GM20000 (cell line): Measurements from ENCODE around the gene YLPM1.

Experiments used
- DNase-seq: peaks from one replicate; pipeline ENCODE4 v3.0.0; 2012; ENCODE audit warnings: low spot score
- CTCF ChIP-seq: IDR thresholded peaks from 2 replicates; pipeline ENCODE4 v1.5.1; 2012; ENCODE audit warnings: mild to moderate bottlenecking, control low read depth; ENCODE audit errors: extremely low read depth, missing control alignments

The YLPM1 gene

GRCh38 chr14:74864198-74864597 is 101.1 kb downstream of the YLPM1 start:
- no peak for TF ChIP-seq CTCF
- DNase-seq = no peak

DNA sequence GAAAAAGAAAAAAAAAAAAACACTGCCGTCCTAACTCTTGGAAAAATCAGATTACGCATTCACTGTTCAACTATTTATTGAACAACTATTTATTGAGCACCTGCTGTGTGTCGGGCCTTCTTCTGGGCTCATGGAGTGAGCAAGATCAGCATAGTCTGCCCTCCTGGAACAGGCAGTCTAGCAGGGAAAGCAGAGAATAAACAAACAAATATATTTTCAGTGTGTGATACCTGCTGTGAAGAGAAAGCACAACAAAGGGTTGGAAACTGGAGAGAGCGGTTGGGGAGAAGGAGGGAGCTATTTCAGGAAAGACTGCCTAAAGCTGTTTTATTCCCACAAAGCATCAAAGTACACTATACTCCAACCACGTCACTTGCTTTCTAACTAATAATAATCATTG is 102.0 kb downstream of the YLPM1 start:
- no peak for TF ChIP-seq CTCF
- DNase-seq = no peak

GRCh38 chr14:74866708-74867389 is 103.7 kb downstream of the YLPM1 start:
- TF ChIP-seq CTCF = no peak
- DNase-seq = no peak

DNA sequence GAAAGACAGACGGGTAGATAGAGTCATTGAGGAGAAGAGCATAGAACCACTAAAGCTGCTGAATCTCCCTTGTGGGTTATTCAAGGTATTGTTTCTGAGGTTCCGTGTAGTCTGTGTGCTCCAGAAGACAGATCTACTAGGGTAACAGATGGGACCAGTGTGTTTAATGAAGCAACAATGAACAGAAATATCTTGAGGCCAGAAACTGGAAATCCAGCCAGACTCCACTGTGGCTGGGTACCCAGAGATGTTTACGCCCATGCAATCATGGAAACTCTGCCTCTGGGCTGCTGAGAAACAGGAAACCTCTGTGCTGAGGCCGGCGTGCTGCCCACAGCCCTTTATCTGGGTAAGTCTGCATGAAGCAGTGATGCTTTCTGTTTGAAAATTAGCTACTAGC is 104.6 kb downstream of the YLPM1 start:
- TF ChIP-seq CTCF = no peak
- DNase-seq = no peak

DNA sequence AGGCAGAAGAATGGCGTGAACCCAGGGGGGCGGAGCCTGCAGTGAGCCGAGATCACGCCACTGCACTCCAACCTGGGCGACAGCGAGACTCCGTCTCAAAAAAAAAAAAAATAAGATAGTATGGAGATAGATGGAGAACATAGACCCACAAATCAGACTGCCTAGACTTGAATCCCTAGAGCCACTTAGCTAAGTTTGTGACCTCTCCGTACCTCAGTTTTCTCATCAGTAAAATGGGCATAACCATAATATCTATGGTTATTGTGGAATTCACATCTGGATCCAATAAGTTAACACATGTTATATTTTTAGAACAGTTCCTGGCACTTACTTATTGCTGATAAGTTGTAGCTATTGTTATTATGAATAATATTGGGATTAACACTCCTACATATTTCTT is 105.6 kb downstream of the YLPM1 start:
- DNase-seq = no peak

DNA sequence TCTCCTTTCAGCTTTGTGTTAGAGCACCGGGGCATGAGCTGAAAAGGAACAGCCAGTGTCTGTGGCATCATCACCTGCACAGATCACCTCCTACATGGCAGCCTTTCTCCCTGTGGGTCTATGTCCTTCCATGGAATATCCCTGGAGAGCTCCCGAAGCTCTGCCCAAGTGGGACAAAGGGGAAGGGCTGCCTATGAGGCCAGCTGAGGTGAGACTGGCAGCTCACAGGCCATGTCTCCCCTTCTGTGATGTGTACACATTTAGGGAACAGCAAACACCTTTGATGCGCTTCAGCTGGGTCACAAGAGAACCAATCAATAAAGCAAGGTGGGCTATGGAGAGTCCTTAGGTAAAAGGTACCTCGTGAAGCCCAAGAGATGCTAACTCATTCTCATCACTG is 108.7 kb downstream of the YLPM1 start:
- DNase-seq = no peak
- no peak for TF ChIP-seq CTCF

More for the DNA sequence above, 105.6 kb downstream of the YLPM1 start:
- TF ChIP-seq CTCF = no peak

GRCh38 chr14:74875204-74875603 is 112.1 kb downstream of the YLPM1 start:
- no peak for DNase-seq
- no peak for TF ChIP-seq CTCF
